IMR-90 (cell line): Measurements from ENCODE around the gene BBS7. TPM values are rescaled to one million over a fixed set of nuclear protein-coding genes. Genes with fewer than 3 reads are reported as not detected.

Source experiments
- ATAC-seq: fragments of 200-7000 bp; cut with Tn5 transposase; 2 replicates; pipeline ENCODE4 v1.9.1; 2020; ENCODE audit warnings: low read depth, mild to moderate bottlenecking, moderate library complexity
- BruUV-seq: library from RNA; stranded (reverse); fragments of 400-500 nt; replicated peaks from 2 replicates; lab custom pipeline; 2021; lab: Mats Ljungman, UMichigan
- CTCF ChIA-PET: fragments of 300-600 bp; formaldehyde crosslinking; extraction: SDS; loops from one replicate; lab custom pipeline; 2021; ENCODE audit warnings: antibody characterized with exemption; lab: Yijun Ruan, JAX
- POLR2A ChIA-PET: fragments of 300-600 bp; sonication (Branson Sonifier 250); formaldehyde crosslinking; loops from one replicate; lab custom pipeline; 2022; ENCODE audit warnings: antibody characterized with exemption; ENCODE audit not compliant: unreplicated experiment; lab: Charles Lee
- DNase-seq: peaks from one replicate; pipeline ENCODE4 v3.0.0; 2013
- H2AFZ ChIP-seq: replicated peaks from 2 replicates; pipeline ENCODE3; 2013; ENCODE audit warnings: low read length, mild to moderate bottlenecking; ENCODE audit not compliant: poor library complexity
- H2AK5ac ChIP-seq: 2 replicates; pipeline ENCODE4 v1.6.1; 2013; ENCODE audit warnings: low read depth, low read length, inconsistent platforms
- H2AK9ac ChIP-seq: replicated peaks from 2 replicates; pipeline ENCODE3; 2013; ENCODE audit warnings: mild to moderate bottlenecking, low read depth, low read length, moderate library complexity; ENCODE audit not compliant: poor library complexity
- H2BK120ac ChIP-seq: 2 replicates; pipeline ENCODE4 v1.6.1; 2013; ENCODE audit warnings: low read depth, low read length, inconsistent platforms
- H2BK15ac ChIP-seq: 3 replicates; pipeline ENCODE4 v1.6.1; 2013; ENCODE audit warnings: low read depth, low read length, inconsistent platforms
- H2BK20ac ChIP-seq: 2 replicates; pipeline ENCODE4 v1.6.1; 2013; ENCODE audit warnings: low read depth, mild to moderate bottlenecking, inconsistent platforms, low read length, moderate library complexity
- H2BK5ac ChIP-seq: 2 replicates; pipeline ENCODE4 v1.6.1; 2013; ENCODE audit warnings: mild to moderate bottlenecking, low read depth, low read length, inconsistent platforms; ENCODE audit not compliant: poor library complexity, severe bottlenecking
- H3K14ac ChIP-seq: replicated peaks from 2 replicates; pipeline ENCODE4 v1.6.1; 2013; ENCODE audit warnings: low read depth, low read length, inconsistent platforms
- H3K18ac ChIP-seq: 2 replicates; pipeline ENCODE4 v1.6.1; 2013; ENCODE audit warnings: low read depth, low read length, control low read depth
- H3K23ac ChIP-seq: 2 replicates; pipeline ENCODE4 v1.6.1; 2013; ENCODE audit warnings: low read depth, low read length, inconsistent platforms
- H3K27ac ChIP-seq: 2 replicates; pipeline ENCODE4 v1.5.1; 2013; ENCODE audit warnings: mild to moderate bottlenecking, control low read depth, low read length; ENCODE audit not compliant: insufficient read depth
- H3K27me3 ChIP-seq: 2 replicates; pipeline ENCODE4 v1.6.1; 2013; ENCODE audit warnings: low read length; ENCODE audit not compliant: control insufficient read depth, insufficient read depth
- H3K36me3 ChIP-seq: 2 replicates; pipeline ENCODE4 v1.6.1; 2013; ENCODE audit warnings: low read length, mixed read lengths; ENCODE audit not compliant: control insufficient read depth, insufficient read depth
- H3K4ac ChIP-seq: 2 replicates; pipeline ENCODE4 v1.6.1; 2013; ENCODE audit warnings: low read depth, low read length, inconsistent platforms
- H3K4me1 ChIP-seq: 2 replicates; pipeline ENCODE4 v1.6.1; 2013; ENCODE audit warnings: low read length, mixed read lengths; ENCODE audit not compliant: control insufficient read depth, insufficient read depth
- H3K4me2 ChIP-seq: 2 replicates; pipeline ENCODE4 v1.6.1; 2013; ENCODE audit warnings: low read depth, mild to moderate bottlenecking, control low read depth, low read length, moderate library complexity
- H3K4me3 ChIP-seq: 2 replicates; pipeline ENCODE4 v1.5.1; 2013; ENCODE audit warnings: low read depth, mild to moderate bottlenecking, control low read depth, low read length, moderate library complexity; ENCODE audit not compliant: insufficient read depth
- H3K56ac ChIP-seq: 2 replicates; pipeline ENCODE4 v1.6.1; 2013; ENCODE audit warnings: low read length, inconsistent platforms; ENCODE audit not compliant: insufficient read depth; ENCODE audit errors: extremely low read depth
- H3K79me1 ChIP-seq, 2 experiments: 2 replicates each; pipeline ENCODE4 v1.6.1; 2013; ENCODE audit warnings: low read length in 2 of 2, inconsistent platforms in 1 of 2, low read depth in 1 of 2
- H3K9ac ChIP-seq: 2 replicates; pipeline ENCODE4 v1.6.1; 2013; ENCODE audit warnings: low read depth, low read length, control low read depth
- H3K9me1 ChIP-seq: 2 replicates; pipeline ENCODE4 v1.6.1; 2013; ENCODE audit warnings: low read length, inconsistent platforms; ENCODE audit not compliant: insufficient read depth
- H3K9me3 ChIP-seq: 2 replicates; pipeline ENCODE4 v1.6.1; 2013; ENCODE audit warnings: low read length; ENCODE audit not compliant: control insufficient read depth, insufficient read depth
- H4K20me1 ChIP-seq: 2 replicates; pipeline ENCODE4 v1.6.1; 2013; ENCODE audit warnings: low read length, inconsistent platforms; ENCODE audit not compliant: insufficient read depth
- H4K5ac ChIP-seq: 2 replicates; pipeline ENCODE4 v1.6.1; 2013; ENCODE audit warnings: mild to moderate bottlenecking, low read depth, low read length, control low read depth
- H4K8ac ChIP-seq, 2 experiments: 2 replicates each; pipeline ENCODE4 v1.6.1; 2013; ENCODE audit warnings: low read depth in 2 of 2, low read length in 2 of 2, control low read depth in 1 of 2, inconsistent platforms in 1 of 2
- H4K91ac ChIP-seq: 2 replicates; pipeline ENCODE4 v1.6.1; 2013; ENCODE audit warnings: low read depth, low read length, inconsistent platforms; ENCODE audit not compliant: insufficient read depth
- CEBPB ChIP-seq: IDR thresholded peaks from 2 replicates; pipeline ENCODE4 v1.6.1; 2012; ENCODE audit warnings: low read depth, low read length, improper control_type of control experiment
- CHD1 ChIP-seq: IDR thresholded peaks from 2 replicates; pipeline ENCODE4 v1.6.1; 2012; ENCODE audit warnings: low read depth, low read length, improper control_type of control experiment
- MAFK ChIP-seq: IDR thresholded peaks from 2 replicates; pipeline ENCODE4 v1.6.1; 2012; ENCODE audit warnings: low read depth, low read length, improper control_type of control experiment
- MXI1 ChIP-seq: IDR thresholded peaks from 2 replicates; pipeline ENCODE4 v1.6.1; 2012; ENCODE audit warnings: low read depth, mild to moderate bottlenecking, low read length, moderate library complexity, borderline replicate concordance
- SMC3 ChIP-seq: fragments of 150-350 bp; IDR thresholded peaks from 2 replicates; pipeline ENCODE4 v1.6.1; 2016; ENCODE audit warnings: low read depth, mild to moderate bottlenecking, antibody characterized with exemption, low read length, moderate library complexity
- USF2 ChIP-seq: fragments of 150-350 bp; IDR thresholded peaks from 2 replicates; pipeline ENCODE4 v1.6.1; 2017; ENCODE audit warnings: mild to moderate bottlenecking, antibody characterized with exemption, low read length, low read depth
- WGBS, 2 experiments: methylation state at CpG; one replicate each; pipeline versions ENCODE4 v1.1.5 to v1.1.7; 2013; ENCODE audit warnings: missing lambda C conversion rate in 2 of 2; ENCODE audit not compliant: insufficient read length in 1 of 2; ENCODE audit errors: extremely low coverage in 2 of 2; 5-methylcytosine and 5-hydroxymethylcytosine counted together
- dilution Hi-C: fragments of 300-500 bp; cut with HindIII; formaldehyde crosslinking; loops from one replicate; pipeline ENCODE4 v1.14.3; 2018; ENCODE audit warnings: low sequenced_read_pairs; ENCODE audit not compliant: unreplicated experiment
- in situ Hi-C: fragments of 300-500 bp; cut with MboI; formaldehyde crosslinking; loops from 3 replicates; pipeline ENCODE4 v1.14.3; 2019; ENCODE audit warnings: low sequenced_read_pairs, inconsistent platforms, mixed read lengths
- intact Hi-C: fragments of 100-400 bp; cut with micrococcal nuclease; formaldehyde crosslinking; loops from 2 replicates; pipeline ENCODE4 v1.10.0; 2022
- polyA plus RNA-seq, 3 experiments: library from polyadenylated mRNA; depleted of rRNA; stranded (reverse); fragments of >200 nt; gene quantifications; 2 replicates each; pipeline ENCODE4 v1.2.3, GENCODE V29; 2012; ENCODE audit warnings: low replicate concordance in 1 of 3
- total RNA-seq: library from RNA; depleted of rRNA; stranded (reverse); fragments of >200 nt; gene quantifications from 2 replicates; pipeline ENCODE4 v1.2.3, GENCODE V29; 2012

The BBS7 gene
- total and polyA plus RNA-seq, 2 of the 4 experiments (the other 2 are of a cell fraction): 23.0 to 32.3 TPM

GRCh38 chr4:121898150-121898549, 27.9 kb upstream of the BBS7 start:
- DNase-seq: no peak
- no TSS peak for BruUV-seq
- Histone ChIP-seq H2BK20ac (no peak overlapping the region), H3K27ac (no peak overlapping the region), H3K79me1 (no peaks in the 10 kb centered on the region), H3K9ac (no peak overlapping the region), H2BK5ac (no peak overlapping the region), H4K8ac (no peak overlapping the region), H3K56ac (no peak overlapping the region), H3K4me3 (no peak overlapping the region), H2AK5ac (no peak overlapping the region), H3K23ac (no peak overlapping the region), H3K9me3 (no peaks in the 10 kb centered on the region), H3K36me3 (no peaks in the 10 kb centered on the region), H4K20me1 (no peaks in the 10 kb centered on the region), H2BK15ac (no peak overlapping the region), H2BK120ac (no peak overlapping the region), H4K5ac (no peak overlapping the region), H2AFZ (no peak overlapping the region), H3K4ac (no peak overlapping the region), H3K4me2 (no peak overlapping the region), H3K18ac (no peak overlapping the region), H3K14ac (no peak overlapping the region), H3K9me1 (no peaks in the 10 kb centered on the region), H4K91ac (no peak overlapping the region), H3K4me1 (no peaks in the 10 kb centered on the region), H2AK9ac (no peak overlapping the region), H3K27me3 (no peaks in the 10 kb centered on the region)
- dilution Hi-C loops (no loop called here), intact Hi-C loops (no loop called here), in situ Hi-C loops (no loop called here)
- no peak for ATAC-seq
- WGBS, 2 experiments: no CpG with 5 or more reads among the region's 6 CpGs
- TF ChIP-seq MXI1 (no peak), CEBPB (no peak), CHD1 (no peak), SMC3 (no peak), USF2 (no peak), MAFK (no peak)
- ChIA-PET POLR2A (no interaction called here), CTCF (no interaction called here)
